T47D (cell line): ENCODE data around the gene PODN.

Experiments
- DNase-seq, 2 experiments: peaks; one replicate each; pipeline versions ENCODE4 v3.0.0 to v3.0.0-alpha.2; 2011 to 2012; ENCODE audit warnings: low read depth in 1 of 2, low spot score in 1 of 2
- JUND ChIP-seq: IDR thresholded peaks from 2 replicates; pipeline ENCODE4 v1.6.1; 2012; ENCODE audit warnings: low read depth
- in situ Hi-C: cut with HindIII; loops from 2 replicates; pipeline ENCODE4 v1.10.0; 2016; ENCODE audit warnings: low sequenced_read_pairs, low pct_unique_long_range_greater_than_20kb

Gene PODN

GRCh38 chr1:53062708-53063591 lies 937 bp downstream of the PODN start:
- no peak for DNase-seq
- in situ Hi-C loops: no loop called here
- no peak for TF ChIP-seq JUND

- in situ Hi-C loops: no loop called here
- DNase-seq: no peak
Observed at GRCh38 chr1:53063744-53064515, 1.9 kb downstream of the PODN start.

DNA sequence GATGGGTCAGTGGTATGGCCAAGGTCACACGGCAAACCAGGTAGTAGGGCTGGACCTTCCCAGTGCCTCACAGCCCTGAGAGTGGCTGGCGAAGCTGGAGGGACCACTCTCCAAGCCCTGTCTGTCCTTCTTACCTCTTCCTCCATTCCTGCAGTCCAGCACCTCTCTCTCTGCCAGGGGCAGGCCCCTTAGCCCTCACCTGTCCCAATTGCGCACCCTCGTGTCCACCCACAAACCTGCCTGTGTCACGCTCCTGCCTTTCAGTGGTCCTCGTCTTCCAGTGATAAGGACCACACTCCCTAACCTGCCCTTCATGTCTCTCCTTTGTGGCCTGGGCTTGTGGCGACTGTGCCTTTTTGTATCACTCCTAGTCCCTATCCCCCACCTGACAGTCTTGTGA lies 3.4 kb downstream of the PODN start:
- DNase-seq: no peak
- TF ChIP-seq JUND: no peak
- in situ Hi-C loops: no loop called here

More at GRCh38 chr1:53063744-53064515, 1.9 kb downstream of the PODN start:
- TF ChIP-seq JUND: no peak

GRCh38 chr1:53066488-53066887 lies 4.5 kb downstream of the PODN start:
- in situ Hi-C loops: no loop called here
- TF ChIP-seq JUND: no peak
- DNase-seq: no peak

GRCh38 chr1:53066891-53067738 lies 5.1 kb downstream of the PODN start:
- no peak for TF ChIP-seq JUND
- DNase-seq: no peak
- in situ Hi-C loops: no loop called here

DNA sequence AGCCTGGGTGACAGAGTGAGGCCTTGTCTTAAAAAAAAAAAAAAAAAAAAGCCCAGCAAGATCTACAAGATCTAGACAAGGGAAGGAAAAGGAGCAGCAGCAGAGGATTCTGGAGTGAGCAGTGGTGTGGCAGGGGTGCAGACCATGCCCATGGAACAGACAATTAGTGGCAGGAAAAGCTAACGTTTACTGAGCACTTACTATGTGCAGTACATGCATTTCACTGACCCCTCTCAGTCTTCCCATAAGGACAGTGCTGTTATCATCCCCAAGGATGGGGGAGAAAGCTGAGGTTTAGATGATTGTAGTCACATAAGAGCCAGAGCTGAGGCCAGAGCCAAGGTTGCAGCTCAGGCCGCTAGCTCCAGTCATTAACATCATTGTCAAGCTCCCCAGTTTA lies 5.9 kb downstream of the PODN start:
- no peak for TF ChIP-seq JUND
- in situ Hi-C loops: no loop called here
- DNase-seq: no peak

DNA sequence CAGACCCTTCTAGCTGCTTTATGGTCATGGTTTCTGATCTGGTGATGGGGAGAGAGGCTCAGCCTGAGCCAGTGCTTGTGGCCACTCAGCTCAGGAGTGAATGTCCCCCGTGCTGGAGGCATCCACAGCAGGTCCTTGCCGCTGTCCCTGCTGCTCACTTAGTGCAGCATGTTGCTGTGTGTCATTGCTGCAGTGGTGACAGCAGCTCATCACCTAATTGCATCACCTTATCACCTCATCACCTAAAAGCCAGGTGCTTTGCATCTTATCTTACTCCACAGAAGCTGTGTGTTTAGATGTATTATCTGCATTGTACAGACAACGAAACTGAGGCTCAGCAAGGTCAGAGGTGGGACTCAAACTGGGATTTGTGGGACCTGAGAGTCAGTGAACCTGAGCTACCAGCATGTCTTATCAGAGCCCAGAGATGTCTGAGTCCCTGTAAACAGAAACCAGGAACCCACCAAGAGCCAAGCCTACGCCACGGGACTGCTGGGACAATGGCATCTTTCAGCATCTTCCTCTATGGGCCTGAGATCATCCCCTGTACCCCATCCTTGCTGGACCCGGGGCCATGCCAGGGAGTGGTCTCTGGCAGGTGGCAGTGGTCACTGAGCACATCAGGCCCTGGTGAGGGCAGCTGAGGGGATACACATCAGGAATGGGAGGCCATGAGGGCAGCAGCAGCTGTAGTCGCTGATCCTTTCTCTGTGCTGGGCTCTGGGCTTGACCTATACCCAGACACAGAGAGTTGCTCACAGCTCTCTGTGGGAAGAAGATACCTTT lies 6.5 kb downstream of the PODN start:
- no peak for TF ChIP-seq JUND
- in situ Hi-C loops: no loop called here

GRCh38 chr1:53069265-53069662 lies 7.3 kb downstream of the PODN start:
- in situ Hi-C loops: no loop called here
- no peak for TF ChIP-seq JUND
- DNase-seq: no peak

More for the DNA sequence above, 6.5 kb downstream of the PODN start:
- no peak for DNase-seq

DNA sequence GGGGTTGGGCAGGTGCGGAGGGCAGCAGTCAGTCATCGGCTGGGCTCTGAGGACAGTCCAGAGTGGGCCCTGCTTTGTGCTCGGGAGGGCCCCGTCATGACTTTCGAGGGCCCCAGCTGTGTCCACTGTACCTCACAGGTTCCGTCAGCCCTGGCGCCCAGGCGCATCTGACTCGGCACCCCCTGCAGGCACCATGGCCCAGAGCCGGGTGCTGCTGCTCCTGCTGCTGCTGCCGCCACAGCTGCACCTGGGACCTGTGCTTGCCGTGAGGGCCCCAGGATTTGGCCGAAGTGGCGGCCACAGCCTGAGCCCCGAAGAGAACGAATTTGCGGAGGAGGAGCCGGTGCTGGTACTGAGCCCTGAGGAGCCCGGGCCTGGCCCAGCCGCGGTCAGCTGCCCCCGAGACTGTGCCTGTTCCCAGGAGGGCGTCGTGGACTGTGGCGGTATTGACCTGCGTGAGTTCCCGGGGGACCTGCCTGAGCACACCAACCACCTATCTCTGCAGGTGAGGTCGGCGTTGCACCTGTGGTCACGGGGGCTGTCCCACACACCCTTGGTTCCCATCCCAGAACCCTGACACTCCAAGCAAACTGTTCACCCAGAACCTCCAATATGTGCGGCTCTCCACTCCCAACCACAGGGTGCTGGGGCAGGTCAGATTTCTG lies 7.8 kb downstream of the PODN start:
- DNase-seq: no peak
- in situ Hi-C loops: no loop called here
- TF ChIP-seq JUND: no peak

DNA sequence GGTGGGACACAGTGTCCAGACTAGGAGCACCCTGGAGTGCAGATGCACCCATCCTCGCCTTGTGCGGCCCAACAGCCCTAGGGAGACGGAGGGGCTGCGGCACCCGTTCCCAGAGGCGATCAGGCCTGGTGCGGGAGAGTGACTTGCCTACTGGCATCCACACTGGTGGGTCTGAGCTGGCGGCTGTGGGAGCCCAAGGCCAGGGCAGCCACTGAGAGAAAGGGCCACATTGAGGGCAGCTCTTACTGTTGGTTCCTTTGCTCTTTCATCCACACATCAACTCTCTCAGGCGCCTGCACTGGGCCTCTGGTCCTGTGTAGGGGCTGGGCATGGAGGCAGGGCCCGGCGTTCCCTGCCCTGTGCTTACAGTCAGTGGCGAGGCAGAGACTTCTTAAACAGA lies 8.6 kb downstream of the PODN start:
- in situ Hi-C loops: no loop called here
- no peak for DNase-seq
- TF ChIP-seq JUND: no peak

DNA sequence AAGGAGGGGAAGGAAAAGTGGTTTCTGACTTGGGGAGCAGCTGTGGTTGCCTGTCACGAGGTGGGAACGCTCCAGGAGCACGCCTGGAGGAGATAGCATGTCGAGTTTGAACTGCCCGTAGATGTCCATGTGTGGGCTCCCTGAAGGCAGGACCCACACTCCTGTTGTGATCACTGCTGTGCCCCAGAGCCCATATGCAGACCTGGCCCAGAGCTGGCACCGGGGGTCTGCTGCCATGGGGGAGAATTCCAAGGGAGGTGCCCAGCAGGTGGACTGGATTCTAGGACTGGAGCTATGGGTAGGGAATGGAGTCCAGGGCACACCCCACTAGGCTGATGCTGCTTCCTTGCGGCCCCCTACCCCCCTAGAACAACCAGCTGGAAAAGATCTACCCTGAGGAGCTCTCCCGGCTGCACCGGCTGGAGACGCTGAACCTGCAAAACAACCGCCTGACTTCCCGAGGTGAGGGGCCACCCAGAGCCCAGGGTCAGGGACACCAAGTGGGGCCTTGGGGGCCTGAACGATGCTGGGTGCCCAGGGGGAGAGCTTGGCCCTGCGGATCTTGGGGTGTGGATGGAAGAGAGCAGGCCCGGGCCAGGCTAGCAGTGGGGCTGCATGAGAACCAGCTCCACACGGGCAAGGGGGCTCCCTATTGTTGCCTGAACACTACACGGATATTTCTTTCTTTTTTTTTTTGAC lies 9.3 kb downstream of the PODN start:
- in situ Hi-C loops: no loop called here
- TF ChIP-seq JUND: no peak
- no peak for DNase-seq
